ENCODE results near the gene TMEM109.

The TMEM109 gene

DNA sequence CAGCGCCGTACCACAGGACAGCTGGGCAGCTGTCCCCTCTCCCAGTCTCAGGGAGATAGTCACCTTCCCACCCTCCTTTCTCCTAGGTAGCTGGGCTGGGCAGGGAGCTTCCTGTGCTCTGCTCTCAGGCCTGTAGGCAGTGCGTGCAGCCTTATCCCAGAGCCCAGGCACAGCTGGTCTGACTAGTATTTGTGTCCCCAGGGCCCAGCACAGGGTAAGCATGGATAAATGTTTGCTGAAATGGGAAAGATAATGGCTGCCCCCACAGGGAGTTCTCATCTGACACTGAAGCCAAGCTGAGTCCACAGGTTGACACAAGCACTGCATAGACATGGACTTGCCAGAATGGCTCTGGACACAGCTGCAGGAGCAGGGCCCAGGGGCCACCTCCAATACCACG lies 28.3 kb downstream of the TMEM109 start:
- no peak for DNase-seq (ENCODE audit: low read depth in 2 of 2)

DNA sequence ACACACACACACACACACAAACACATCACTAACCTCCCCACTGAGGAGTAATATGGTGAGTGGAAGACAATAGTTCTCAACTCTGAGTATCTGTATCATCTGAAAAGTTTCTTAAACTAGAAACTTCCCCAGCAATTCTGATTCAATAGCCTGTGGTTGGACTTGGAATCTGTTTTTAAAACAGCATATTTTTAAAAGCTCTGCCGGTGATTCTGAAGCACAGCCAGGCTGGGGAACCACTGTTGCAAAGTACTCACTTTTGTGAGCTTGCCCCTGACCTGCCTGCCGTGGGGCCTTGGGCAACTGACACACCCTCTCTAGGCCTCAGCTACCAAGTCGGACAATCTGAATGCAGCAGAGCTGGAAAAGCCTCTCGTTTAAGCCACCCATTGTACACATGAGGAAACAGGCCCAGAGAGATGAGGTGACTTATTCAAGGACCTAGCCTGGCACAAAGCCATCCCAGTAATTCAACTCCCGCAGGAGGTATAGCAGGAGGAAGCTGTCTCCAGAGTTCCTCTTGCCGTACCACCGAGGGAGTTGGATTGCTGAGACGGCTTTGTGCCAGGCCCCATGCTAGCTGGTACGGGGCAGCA lies 29.1 kb downstream of the TMEM109 start:
- no peak for DNase-seq (ENCODE audit: low read depth in 2 of 2)

GRCh38 chr11:60944490-60945294 lies 30.7 kb downstream of the TMEM109 start:
- DNase-seq (ENCODE audit: low read depth in 2 of 2): no peak

GRCh38 chr11:60945295-60945667 lies 31.3 kb downstream of the TMEM109 start:
- no peak for DNase-seq (ENCODE audit: low read depth in 2 of 2)

DNA sequence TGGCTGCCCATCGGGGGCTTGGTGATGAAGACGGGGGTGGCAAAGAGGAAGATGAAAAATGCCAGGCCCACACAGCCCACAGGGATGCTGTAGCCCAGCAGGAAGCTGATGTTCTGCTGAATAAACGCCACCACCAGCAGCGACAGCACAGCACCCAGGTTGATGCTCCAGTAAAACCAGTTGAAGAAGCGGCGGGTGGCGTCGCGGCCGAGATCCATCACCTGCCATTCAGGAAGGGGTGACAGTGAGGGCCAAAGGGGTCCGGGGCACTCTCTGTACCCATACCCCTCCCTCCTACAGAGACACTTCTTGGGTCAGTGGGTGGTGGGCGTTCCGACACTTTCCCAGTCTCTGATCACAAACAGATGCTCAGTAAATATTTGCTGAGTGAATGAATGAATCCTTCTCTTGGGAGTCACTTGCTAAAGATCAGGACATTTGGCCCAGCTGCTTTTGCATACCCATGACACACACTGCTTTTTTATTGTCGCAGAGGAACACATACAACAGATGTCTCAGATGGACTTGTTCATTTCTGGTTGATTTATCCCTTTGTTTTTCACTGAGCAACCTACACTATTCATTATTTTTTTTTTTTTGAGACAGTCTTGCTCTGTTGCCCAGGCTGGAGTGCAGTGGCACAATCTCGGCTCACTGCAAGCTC lies 32.8 kb downstream of the TMEM109 start:
- no peak for DNase-seq (ENCODE audit: low read depth in 2 of 2)

DNA sequence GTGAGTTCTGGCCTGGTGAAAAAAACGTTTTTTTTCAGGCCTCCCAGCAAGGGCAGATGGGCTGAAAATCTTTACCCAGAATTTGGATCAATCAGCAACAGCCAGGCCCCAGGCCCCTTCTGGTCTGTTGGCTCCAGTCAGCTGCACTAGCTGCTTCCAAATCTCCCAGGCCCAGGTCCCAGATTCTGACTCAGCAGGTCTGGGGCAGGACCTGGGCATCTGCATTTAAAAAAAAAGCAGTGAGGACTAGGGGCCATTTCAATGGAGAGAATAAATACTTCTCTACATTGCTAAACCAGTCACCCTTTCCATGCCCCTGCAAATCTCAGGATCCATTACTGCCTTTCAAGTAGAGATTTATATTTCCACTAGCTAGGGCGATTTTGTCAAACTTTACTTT lies 33.7 kb downstream of the TMEM109 start:
- no peak for DNase-seq (ENCODE audit: low read depth in 2 of 2)

- no peak for DNase-seq (ENCODE audit: low read depth in 2 of 2)
These were observed 34.3 kb downstream of the TMEM109 start for GRCh38 chr11:60948250-60948649.

- DNase-seq (ENCODE audit: low read depth in 2 of 2): no peak
These were observed 36.1 kb downstream of the TMEM109 start for GRCh38 chr11:60950024-60950423.

DNA sequence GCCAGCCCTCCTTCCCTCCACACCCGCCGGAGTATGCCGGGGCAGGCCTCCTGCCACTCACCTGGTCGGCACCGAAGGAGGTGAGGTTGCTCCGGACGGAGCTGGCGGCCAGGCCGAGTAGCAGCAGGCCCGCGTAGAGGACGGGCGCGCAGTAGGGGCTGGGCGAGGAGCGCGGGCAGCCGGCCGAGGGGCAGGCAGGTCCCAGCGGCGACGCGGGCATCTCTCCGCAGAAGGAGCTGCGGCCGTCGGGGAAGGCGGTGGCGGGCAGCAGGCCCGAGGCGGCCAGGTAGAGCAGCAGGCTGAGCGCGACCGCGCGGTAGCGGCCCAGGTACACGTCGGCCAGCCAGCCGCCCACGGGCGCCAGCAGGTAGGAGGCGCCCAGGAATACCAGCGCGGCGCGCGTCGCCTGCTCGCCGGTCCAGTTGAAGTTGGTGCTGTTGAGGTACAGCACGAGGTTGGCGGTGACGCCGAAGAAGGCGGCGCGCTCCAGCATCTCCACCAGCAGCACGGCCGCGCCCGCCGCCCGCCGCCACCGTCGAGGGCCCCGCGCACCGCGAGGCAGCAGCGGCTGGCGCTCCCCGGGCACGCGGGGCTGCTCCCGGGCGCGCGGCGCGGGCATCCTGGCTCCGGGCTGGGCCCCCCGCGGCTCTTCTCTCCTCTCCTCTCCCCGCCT lies 37.1 kb downstream of the TMEM109 start:
- DNase-seq (ENCODE audit: low read depth in 2 of 2): no peak

GRCh38 chr11:60951606-60951903 lies 37.6 kb downstream of the TMEM109 start:
- DNase-seq (ENCODE audit: low read depth in 2 of 2): no peak

- peak; percentile 10 to 12 for DNase-seq (ENCODE audit: low read depth in 2 of 2)
These were observed 38.2 kb downstream of the TMEM109 start, which contains the start of gene SLC15A3 for GRCh38 chr11:60951904-60952741. SLC15A3 (minus strand) TSS chr11:60952176; CDS start chr11:60951551, 625 bp downstream.

DNA sequence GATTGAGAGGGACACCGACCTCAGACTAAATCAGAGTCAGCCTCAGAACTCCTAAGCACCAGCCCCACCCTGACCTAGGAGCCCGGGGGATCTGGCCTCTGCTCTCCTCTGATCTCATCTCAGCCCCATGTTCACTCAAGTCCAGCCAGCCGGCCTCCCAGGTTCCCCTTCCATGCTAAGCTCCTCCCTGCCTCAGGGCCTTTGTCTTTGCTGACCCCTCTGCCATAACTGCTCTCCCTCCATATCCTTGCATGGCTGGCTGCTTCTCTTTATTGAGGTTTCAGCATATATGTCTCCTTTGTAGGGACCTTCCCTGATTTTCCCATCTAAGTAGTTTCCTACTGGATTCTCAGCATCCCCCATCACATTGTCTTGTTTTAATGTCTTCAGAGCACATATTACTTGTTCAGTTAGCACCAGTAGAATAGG lies 38.8 kb downstream of the TMEM109 start:
- no peak for DNase-seq (ENCODE audit: low read depth in 2 of 2)

DNA sequence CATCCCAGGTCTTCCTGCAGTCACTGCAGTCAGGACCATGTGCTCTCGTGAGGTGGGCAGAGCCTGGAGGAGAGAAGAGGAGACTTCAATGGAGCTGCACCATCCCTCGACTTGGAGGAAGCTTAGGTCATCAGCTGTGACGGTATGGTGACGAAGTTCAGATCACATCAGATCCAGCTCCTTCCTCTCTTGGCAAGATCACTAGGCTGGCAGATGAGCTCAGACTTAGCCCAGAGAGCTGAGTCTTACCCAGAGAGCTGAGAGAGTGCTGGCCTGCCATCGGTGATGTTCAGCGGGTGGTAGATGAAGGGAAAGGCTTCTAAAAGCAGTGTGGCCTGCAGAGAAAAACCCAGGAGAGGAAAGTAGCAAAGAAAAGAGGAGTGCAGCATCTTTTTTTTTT lies 39.8 kb downstream of the TMEM109 start:
- DNase-seq (ENCODE audit: low read depth in 2 of 2): no peak

GRCh38 chr11:60954421-60954820 lies 40.5 kb downstream of the TMEM109 start:
- DNase-seq (ENCODE audit: low read depth in 2 of 2): no peak

GRCh38 chr11:60955571-60955970 lies 41.6 kb downstream of the TMEM109 start:
- no peak for DNase-seq (ENCODE audit: low read depth in 2 of 2)

DNA sequence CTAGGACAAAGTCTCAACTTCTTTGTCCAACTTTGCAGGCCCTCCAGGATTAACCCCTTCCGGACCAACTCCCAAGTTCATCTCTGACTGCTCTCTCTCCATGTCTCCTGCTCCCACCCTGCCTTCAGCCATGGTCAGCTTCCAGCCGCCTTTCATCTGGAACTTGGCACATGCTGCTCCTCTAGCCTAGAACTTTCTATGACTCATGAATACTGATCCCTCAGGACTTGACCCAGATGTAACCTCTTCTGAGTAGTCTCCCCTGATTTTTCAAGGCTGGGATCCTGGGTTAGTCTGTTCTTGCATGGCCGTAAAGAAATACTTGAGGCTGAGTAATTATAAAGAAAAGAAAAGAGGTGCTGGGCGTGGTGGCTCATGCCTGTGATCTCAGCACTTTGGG lies 43.2 kb downstream of the TMEM109 start:
- DNase-seq (ENCODE audit: low read depth in 2 of 2): no peak

- no peak for DNase-seq (ENCODE audit: low read depth in 2 of 2)
These were observed 45.5 kb downstream of the TMEM109 start for GRCh38 chr11:60959431-60959830.

GRCh38 chr11:60960405-60960804 lies 46.4 kb downstream of the TMEM109 start:
- DNase-seq (ENCODE audit: low read depth in 2 of 2): no peak

- DNase-seq (ENCODE audit: low read depth in 2 of 2): no peak
These were observed 50.8 kb downstream of the TMEM109 start for GRCh38 chr11:60964801-60965200.

DNA sequence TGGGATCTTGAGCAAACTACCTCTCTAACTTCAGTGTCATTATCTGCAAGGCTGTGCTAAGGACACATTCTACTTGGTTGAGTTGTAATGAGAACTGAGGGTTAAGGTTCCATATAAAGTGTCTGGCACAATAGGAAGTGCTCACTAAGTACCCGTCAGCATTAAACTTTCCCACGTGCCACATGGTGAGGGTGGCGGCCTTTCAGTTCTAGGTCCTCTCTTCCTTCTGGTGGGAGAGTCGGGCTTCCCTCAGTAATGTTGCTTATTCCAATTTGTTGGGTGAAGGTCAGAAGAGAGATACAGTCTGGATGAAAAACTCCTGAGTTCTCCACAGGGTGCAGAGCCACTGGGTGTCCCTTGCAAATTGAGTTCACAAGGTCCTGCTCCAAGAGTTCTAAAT lies 52.9 kb downstream of the TMEM109 start:
- no peak for DNase-seq (ENCODE audit: low read depth in 2 of 2)

- no peak for DNase-seq (ENCODE audit: low read depth in 2 of 2)
These were observed 54.3 kb downstream of the TMEM109 start for GRCh38 chr11:60968223-60968622.

DNA sequence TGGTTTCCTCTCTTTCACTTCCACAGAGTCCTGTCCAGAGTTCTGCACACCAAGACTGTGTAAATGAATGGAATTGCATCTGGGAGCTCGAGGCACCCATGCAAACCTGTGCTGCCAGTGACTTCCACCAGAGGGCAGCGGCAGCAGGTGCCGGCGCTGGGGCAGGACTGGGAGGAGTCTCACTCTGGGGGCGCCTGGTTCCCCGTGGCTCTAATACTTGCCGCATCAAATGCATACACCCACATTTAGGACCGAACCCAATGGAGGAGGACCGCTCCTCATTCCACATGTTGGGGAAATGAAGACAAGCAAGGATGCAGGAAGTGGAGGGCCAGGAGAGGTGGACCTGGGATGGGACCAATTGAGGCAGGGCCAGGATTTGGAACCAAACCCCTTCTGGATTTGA lies 56.4 kb downstream of the TMEM109 start:
- DNase-seq (ENCODE audit: low read depth in 2 of 2): no peak

Measured in fibroblast of skin of left biceps (primary cell).